GM04504 (cell line): ENCODE data around the gene ACTR3.
"Not testable (repeated sequence)": the region's sequence is repeated elsewhere in the genome, so short reads cannot be mapped to it uniquely, and the experiment has no call there.

Experiments
- DNase-seq: peaks from one replicate; pipeline ENCODE4 v3.0.0-alpha.2; 2012; ENCODE audit warnings: low read depth

The ACTR3 gene

GRCh38 chr2:113906647-113907046 is 16.8 kb downstream of the ACTR3 start:
- no peak for DNase-seq

GRCh38 chr2:113907297-113907696 is 17.4 kb downstream of the ACTR3 start:
- DNase-seq, result no peak

DNA sequence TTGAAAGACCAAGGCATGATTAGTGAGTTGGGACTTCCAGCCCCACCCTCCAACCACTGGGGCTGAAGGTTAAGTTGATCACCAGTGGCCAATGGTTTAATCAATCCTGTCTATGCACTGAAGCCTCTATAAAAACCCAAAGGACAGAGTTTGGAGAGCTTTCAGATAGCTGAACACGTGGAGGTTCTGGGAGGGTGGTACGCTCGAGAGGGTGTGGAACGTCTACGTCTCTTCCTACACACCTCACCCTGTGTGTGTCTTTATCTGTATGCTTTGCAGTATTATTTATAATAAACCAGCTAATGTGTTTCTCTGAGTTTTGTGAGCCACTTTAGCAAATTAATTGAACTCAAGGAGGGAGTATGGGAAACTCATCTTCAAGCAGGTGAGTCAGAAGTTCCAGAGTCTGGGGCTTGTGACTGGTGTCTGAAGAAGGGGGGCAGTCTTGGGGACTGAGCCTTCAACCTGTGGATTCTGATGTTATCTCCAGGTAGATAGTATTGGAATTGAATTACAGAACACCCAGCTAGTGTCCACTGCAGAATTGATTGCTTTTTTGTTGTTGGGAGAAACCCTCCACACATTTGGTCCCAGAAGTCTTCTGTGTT is 20.3 kb downstream of the ACTR3 start:
- no peak for DNase-seq

GRCh38 chr2:113910967-113911678 is 21.2 kb downstream of the ACTR3 start:
- DNase-seq, result no peak

DNA sequence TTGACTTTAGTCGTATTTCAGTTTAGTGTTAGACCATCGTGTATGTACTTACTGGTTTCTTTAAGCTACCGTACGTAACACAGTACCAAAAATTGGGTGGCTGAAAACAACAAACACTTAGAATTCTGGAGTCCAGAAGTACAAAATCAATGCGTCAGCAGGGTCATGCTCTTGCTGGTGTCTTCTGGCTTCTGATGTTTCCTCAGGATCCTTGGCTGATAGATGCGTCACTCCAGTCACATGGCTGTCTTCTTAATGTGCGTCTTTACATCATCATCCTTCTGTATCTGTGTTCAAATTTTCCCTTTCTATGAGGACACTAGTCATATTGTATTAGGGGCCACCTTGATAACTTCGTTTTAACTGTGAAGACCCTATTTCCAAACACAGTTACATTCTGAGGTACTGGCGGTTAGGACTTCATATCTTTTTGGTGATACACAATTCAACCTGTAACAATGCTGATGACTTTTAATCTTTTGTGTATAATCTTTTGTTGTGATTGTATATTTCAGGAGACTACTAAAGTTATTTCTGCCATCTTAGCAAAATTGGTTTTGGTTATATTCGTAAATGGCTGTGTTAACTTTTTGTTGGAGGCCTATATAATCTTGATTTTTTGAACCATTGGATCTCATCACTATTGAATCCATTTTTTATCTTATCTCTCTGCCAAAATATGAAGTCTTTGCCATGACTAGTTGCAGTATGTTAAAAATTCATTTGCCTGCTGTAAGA is 25.4 kb downstream of the ACTR3 start:
- no peak for DNase-seq

DNA sequence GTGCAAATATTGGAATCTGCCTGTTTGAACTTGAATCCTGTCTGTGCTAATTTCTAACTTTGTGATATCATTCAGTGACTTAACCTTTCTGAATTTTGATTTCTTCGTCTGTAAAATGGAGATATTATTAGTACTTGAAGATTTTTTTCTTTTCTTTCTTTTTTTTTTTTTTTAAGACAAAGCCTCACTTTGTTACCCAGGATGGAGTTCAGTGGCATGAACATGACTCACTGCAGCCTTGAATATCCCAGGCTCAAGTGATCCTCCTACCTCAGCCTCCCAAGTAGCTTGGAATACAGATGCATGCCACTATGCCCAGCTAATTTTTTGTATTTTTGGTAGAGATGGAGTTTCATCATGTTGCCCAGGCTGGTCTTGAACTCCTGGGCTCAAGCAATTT is 28.3 kb downstream of the ACTR3 start:
- DNase-seq, result no peak

DNA sequence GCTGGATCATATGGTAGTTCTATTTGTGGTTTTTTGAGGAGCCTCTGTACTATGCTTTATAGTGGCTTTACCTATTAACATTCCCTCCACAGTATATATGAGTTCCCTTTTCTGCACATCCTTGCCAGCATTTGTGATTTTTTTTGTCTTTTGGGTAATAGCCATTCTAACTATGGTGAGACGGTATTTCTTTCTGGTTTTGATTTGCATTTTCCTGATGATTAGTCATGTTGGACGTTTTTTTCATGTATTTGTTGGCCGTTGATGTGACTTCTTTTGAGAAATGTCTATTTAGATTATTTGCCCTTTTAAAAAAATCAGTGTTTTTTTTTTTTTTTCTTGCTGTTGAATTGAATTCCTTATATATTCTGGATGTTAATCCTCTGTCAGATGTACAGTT is 31.1 kb downstream of the ACTR3 start:
- no peak for DNase-seq

DNA sequence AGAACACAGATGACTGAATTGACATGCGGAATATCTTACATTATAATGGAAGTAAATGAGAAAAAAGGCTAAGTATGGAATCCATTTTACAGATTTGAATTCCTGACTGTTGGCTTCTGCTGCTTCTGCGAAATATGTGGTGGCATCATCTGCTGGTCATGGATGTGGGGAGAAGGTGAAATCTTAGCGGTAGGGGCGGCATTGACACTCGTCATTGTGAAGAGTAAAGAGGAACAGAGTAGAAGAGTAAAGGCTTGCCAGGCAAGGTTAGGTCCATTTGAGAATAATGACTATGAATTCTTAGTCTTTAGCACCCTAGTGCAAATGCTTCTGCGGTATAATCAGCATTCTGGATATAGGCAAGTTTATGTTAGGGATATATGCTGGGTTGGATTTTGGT is 32.4 kb downstream of the ACTR3 start:
- no peak for DNase-seq

GRCh38 chr2:113922784-113923183 is 32.9 kb downstream of the ACTR3 start:
- DNase-seq, result no peak

GRCh38 chr2:113925884-113926283 is 36.0 kb downstream of the ACTR3 start:
- DNase-seq, result no peak

DNA sequence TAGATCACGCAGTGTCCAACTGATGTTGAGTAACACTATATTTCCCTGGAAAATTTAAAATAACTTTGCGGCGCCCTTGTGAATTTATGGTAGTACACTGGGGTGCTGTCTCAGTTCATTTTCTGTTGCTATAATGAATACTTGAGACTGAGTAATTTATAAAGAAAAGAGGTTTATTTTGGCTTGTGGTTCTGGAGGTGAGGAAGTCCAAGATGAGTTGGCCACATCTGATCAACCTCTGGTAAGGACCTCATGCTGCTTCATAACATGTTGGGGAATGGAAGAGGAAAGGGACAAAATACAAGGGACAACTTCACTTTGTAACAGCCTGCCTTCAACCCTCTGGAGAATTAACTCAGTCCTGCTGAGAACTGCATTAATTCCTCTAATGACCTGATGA is 36.4 kb downstream of the ACTR3 start:
- DNase-seq, result no peak

DNA sequence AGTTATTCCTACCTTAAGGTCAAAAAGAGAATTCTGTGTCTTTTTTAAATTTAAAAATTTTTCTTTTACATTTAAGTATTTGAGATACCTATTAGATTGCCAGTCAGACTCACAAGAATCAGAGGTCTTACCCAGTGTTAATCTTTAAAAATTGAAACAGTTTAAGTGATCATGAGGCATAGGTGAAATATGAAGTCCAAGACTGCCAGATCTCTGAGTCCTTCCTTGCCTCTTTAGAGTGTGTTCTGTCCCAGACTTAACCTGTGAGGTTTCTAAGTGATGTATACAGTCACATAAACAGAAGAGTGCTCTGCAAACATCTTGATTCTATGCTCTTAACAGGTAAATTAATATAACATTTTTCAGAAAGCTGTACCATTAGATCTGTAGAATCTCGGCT is 40.6 kb downstream of the ACTR3 start:
- DNase-seq, result no peak

DNA sequence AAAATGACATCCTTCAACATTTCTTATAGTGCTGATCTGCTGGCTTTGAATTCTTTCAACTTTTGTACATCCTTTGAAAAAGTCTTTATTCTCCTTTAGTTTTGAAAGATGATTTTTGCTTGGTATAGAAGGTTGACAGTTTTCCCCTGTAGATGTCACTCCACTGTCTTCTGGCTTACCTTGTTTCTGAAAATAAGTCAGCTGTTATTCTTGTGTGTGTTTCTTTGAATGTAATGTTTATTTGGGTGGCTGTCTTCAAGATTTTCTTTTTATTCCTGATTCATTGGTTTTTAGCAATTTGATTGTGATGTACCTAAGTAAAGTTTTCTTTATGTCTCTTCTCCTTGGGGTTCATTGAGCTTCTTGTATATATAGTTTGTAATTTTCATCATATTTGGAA is 47.6 kb downstream of the ACTR3 start:
- DNase-seq, result no peak

DNA sequence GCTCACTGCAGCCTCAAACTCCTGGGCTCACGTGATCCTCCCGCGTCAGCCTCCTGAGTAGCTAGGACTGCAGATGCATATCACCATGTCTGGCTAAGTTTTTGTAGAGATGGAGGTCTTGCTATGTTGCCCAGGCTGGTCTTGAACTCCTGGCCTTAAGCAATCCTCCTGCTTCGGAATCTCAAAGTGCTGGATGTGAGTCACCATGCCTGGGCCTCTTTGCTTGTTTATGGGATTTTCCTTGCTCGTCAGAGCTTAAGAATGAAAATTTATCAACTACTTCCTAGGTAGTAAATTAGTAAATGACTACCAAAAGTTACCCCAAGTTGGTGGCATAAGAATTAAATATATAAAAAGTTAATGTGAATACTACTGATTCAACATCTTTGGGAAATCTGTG is 51.0 kb downstream of the ACTR3 start:
- DNase-seq, result no peak

GRCh38 chr2:113945784-113946183 is 55.9 kb downstream of the ACTR3 start:
- DNase-seq, result not testable (repeated sequence)

- DNase-seq, result not testable (repeated sequence)
Observed at GRCh38 chr2:113950906-113951305, 61.0 kb downstream of the ACTR3 start.

- DNase-seq, result no peak
Observed at GRCh38 chr2:113961000-113961399, 71.1 kb downstream of the ACTR3 start.

DNA sequence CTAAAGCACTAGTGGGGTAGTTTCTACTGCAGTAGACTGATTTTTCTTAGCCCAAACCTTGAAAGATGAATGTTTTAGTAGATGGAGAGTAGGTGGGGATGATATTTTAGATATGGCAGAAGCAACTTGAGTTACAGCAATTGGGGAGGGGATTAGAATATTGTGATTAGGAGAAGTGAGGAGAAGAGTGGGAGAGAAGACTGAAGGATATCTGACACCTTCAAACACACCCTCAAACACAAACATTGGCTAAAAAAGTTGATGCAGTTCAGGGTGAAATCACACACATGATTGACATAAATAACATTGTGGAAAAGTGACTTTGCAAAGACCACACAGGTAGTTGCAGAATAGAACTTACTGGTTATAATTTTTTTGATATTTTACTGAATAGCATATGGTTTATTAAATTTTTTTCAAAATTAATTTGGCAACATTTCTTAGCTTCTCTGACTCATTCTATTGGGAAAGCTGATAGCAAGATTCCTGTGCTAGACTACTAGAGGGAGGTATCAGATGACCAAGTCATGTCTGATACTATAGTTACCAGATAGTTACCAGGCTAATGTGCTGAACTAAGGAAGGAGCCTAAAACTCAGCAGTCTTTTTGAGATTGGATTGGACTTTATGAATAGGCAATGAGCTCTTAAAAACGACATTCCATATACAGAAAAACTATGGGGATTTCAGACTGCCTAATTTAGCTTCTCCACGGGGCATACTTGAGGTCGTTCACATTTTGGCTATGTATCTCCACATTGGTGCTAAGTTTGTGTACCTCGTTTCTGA is 73.0 kb downstream of the ACTR3 start:
- DNase-seq, result no peak

DNA sequence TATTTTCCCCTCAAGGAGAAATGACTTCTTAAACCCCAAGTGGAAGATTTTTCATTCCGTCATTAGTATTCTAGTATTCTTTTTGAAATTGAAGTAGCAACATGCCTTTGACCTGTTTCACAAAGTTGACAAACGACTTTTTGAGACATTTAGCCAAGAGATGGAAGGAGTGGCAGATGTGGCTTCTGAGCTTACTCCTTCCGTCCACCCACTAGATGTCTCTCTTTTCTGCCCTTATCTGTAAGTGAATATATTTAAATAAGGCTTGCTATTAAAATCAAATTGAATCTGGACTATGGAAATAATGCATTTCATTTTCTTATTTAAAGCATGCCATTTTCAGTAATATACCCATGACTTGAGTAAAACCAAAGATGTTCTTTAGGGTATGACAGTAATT is 74.1 kb downstream of the ACTR3 start:
- DNase-seq, result no peak

DNA sequence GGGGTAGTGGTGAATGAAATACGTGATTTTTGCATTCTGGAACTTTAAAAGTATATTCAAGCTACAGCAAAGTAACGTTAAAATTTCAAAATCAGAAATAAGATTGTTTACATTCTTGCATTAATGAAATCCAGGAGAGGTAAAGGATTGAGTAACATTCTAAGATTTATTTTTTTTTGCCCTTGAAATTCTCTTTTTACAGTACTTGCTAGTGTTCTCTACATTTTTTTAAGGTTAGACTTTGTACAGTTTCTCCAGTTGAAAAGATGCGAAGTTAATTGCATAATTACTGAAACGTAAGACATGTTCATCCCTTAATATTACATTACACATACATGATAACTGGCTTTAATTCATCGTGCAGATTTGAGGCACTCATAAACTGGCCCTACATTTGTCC is 74.5 kb downstream of the ACTR3 start:
- no peak for DNase-seq

- no peak for DNase-seq
Observed at GRCh38 chr2:113965228-113965627, 75.3 kb downstream of the ACTR3 start.

DNA sequence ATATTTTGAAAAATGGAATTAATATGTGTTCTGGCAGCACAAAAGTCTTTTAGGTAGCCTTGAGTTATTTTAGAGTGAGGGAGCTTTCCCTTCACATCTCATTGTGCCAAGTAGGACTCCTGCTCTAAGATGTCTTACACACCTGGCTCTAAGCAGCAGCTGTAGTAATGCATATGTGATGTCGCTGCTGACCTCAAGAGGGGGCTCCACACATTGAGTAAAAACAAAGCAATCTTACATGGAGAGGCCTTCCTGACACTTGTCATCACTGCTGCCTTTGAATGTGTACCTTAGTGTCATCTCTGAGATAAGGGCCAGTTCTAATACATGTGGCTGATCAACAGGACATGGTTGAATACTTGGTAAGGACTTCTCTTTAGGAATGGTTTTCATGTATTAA is 75.8 kb downstream of the ACTR3 start:
- DNase-seq, result no peak

DNA sequence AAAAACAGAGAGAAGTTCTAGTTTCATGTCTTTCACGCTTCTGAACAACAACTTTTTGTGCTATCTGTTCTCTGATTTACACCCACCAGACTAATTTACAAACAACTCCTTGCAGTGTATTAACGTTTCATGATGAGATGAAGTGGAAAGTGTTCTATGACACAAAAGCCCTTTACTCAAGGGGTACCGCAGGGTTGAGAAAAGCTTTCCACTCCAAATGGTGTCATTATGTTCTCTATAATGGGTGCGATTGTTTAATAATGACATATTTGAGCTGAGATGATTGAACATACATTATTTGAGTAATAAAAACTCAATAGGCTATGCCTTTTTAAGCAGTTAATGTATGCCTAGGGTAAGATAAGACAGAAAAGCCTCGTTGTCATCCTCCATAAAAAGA is 76.3 kb downstream of the ACTR3 start:
- no peak for DNase-seq
